Left lobe of liver (tissue), 2 donors: ENCODE results near the gene ATG13. TPM values are rescaled to one million over a fixed set of nuclear protein-coding genes. Genes with fewer than 3 reads are reported as not detected.
"Not testable (repeated sequence)": the region's sequence is repeated elsewhere in the genome, so short reads cannot be mapped to it uniquely, and the experiment has no call there.

Experiments
- ATAC-seq: fragments of 200-7000 bp; cut with Tn5 transposase; one replicate; pipeline ENCODE4 v1.9.1; 2020; ENCODE audit warnings: mild to moderate bottlenecking, moderate library complexity
- DNase-seq: peaks from one replicate; pipeline ENCODE4 v3.0.0-alpha.2; 2020; ENCODE audit warnings: low spot score
- total RNA-seq: library from RNA; stranded (reverse); gene quantifications from one replicate; pipeline ENCODE4 v1.2.1, GENCODE V29; 2021
- donor health status: DM: no; HTN: no; CAD: no; lungs with moderate emphysema.
- donor health status: DM: no; HTN: yes; CAD: no.

Gene ATG13
- total RNA-seq, 1 donor from 2014 or later = 43.0 TPM

GRCh38 chr11:46694607-46695006 lies 77.3 kb downstream of the ATG13 start:
- DNase-seq (no peak), ATAC-seq (no peak)

- no peak for ATAC-seq
- DNase-seq = no peak
Observed at GRCh38 chr11:46695345-46696211, 78.2 kb downstream of the ATG13 start.

GRCh38 chr11:46696212-46696558 lies 78.8 kb downstream of the ATG13 start:
- peak; percentile 68 for ATAC-seq
- DNase-seq = peak; percentile 91

GRCh38 chr11:46697303-46697702 lies 80.0 kb downstream of the ATG13 start:
- ATAC-seq (no peak), DNase-seq (no peak)

GRCh38 chr11:46697723-46698122 lies 80.4 kb downstream of the ATG13 start:
- no peak for DNase-seq
- no peak for ATAC-seq

- ATAC-seq (no peak), DNase-seq (no peak)
Observed at GRCh38 chr11:46698597-46698996, 81.2 kb downstream of the ATG13 start.

- ATAC-seq = peak; percentile 87
- DNase-seq = peak; percentile 99
Observed at GRCh38 chr11:46700241-46701077, 83.1 kb downstream of the ATG13 start, which contains the start of the genes ARHGAP1 and ZNF408. ARHGAP1 (minus strand) TSS chr11:46700619; CDS start chr11:46696107, 4,512 bp downstream. ZNF408 (plus strand) TSS chr11:46701031; CDS start chr11:46701048, 17 bp downstream.

- ATAC-seq (no peak), DNase-seq (no peak)
Observed at GRCh38 chr11:46701078-46701654, 83.8 kb downstream of the ATG13 start.

- ATAC-seq (no peak), DNase-seq (no peak)
Observed at GRCh38 chr11:46705070-46705688, 87.8 kb downstream of the ATG13 start.

- DNase-seq (no peak), ATAC-seq (no peak)
Observed at GRCh38 chr11:46706886-46707285, 89.5 kb downstream of the ATG13 start.

GRCh38 chr11:46709351-46709750 lies 92.0 kb downstream of the ATG13 start:
- ATAC-seq, DNase-seq: not testable (repeated sequence)

GRCh38 chr11:46710821-46711269 lies 93.5 kb downstream of the ATG13 start:
- DNase-seq (peak; percentile 80), ATAC-seq (peak; percentile 87)

GRCh38 chr11:46711303-46711702 lies 94.0 kb downstream of the ATG13 start:
- no peak for DNase-seq
- peak; percentile 34 for ATAC-seq

GRCh38 chr11:46712874-46713576 lies 95.7 kb downstream of the ATG13 start:
- DNase-seq (no peak), ATAC-seq (no peak)

- not testable (repeated sequence) for DNase-seq, ATAC-seq
Observed at GRCh38 chr11:46717825-46718154, 100.4 kb downstream of the ATG13 start.

GRCh38 chr11:46718155-46719019 lies 101.0 kb downstream of the ATG13 start:
- DNase-seq (peak; percentile 98), ATAC-seq (peak; percentile 78)

- DNase-seq = peak; percentile 94
- ATAC-seq = peak; percentile 71
Observed at GRCh38 chr11:46719048-46719542, 101.7 kb downstream of the ATG13 start, which contains the start of gene F2. F2 (plus strand) TSS chr11:46719213; CDS start chr11:46719236, 23 bp downstream.

- ATAC-seq (no peak), DNase-seq (no peak)
Observed at GRCh38 chr11:46719543-46720218, 102.3 kb downstream of the ATG13 start.
